Neural crest cell (in vitro differentiated cells): ENCODE results near the gene TLN1. TPM values are rescaled to one million over a fixed set of nuclear protein-coding genes. Genes with fewer than 3 reads are reported as not detected.

ENCODE experiments used
- DNase-seq: peaks from one replicate; pipeline ENCODE4 v3.0.0; 2021; ENCODE audit warnings: low read depth, mixed read lengths, low spot score
- H3K27ac Mint-ChIP-seq: one replicate; pipeline ENCODE4 v1.8.0; 2021; ENCODE audit warnings: mild to moderate bottlenecking, mixed read lengths; ENCODE audit not compliant: unreplicated experiment
- H3K27me3 Mint-ChIP-seq: 2 replicates; pipeline ENCODE4 v1.8.0; 2021; ENCODE audit warnings: low read depth, mild to moderate bottlenecking, mixed read lengths
- H3K36me3 Mint-ChIP-seq: 2 replicates; pipeline ENCODE4 v1.8.0; 2021; ENCODE audit warnings: low read depth, mild to moderate bottlenecking, mixed read lengths
- H3K4me1 Mint-ChIP-seq: 2 replicates; pipeline ENCODE4 v1.8.0; 2021; ENCODE audit warnings: mixed read lengths
- H3K4me3 Mint-ChIP-seq: one replicate; pipeline ENCODE4 v1.8.0; 2021; ENCODE audit warnings: mild to moderate bottlenecking, mixed read lengths
- H3K9me3 Mint-ChIP-seq: 2 replicates; pipeline ENCODE4 v1.8.0; 2021; ENCODE audit warnings: mixed read lengths
- total RNA-seq: library from RNA; stranded (reverse); gene quantifications from 2 replicates; pipeline ENCODE4 v1.2.1, GENCODE V29; 2021
- TF ChIP-seq, protein P1 (sequence below): fragments of 200-600 bp; sonication (generic); conservative IDR thresholded peaks from 2 replicates; pipeline ENCODE4 v1.5.0; 2021; ENCODE audit warnings: antibody characterized with exemption, mild to moderate bottlenecking

Gene TLN1
- total RNA-seq, 1 donor from 2014 or later = 141 TPM

GRCh38 chr9:35723908-35724307 is 8.1 kb downstream of the TLN1 start:
- TF ChIP-seq, protein P1, sequence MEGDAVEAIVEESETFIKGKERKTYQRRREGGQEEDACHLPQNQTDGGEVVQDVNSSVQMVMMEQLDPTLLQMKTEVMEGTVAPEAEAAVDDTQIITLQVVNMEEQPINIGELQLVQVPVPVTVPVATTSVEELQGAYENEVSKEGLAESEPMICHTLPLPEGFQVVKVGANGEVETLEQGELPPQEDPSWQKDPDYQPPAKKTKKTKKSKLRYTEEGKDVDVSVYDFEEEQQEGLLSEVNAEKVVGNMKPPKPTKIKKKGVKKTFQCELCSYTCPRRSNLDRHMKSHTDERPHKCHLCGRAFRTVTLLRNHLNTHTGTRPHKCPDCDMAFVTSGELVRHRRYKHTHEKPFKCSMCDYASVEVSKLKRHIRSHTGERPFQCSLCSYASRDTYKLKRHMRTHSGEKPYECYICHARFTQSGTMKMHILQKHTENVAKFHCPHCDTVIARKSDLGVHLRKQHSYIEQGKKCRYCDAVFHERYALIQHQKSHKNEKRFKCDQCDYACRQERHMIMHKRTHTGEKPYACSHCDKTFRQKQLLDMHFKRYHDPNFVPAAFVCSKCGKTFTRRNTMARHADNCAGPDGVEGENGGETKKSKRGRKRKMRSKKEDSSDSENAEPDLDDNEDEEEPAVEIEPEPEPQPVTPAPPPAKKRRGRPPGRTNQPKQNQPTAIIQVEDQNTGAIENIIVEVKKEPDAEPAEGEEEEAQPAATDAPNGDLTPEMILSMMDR = no peak
- no peak for DNase-seq
- Mint-ChIP-seq H3K27ac (no peak overlapping the region), H3K9me3 (no peaks in the 10 kb centered on the region), H3K4me1 (no peaks in the 10 kb centered on the region), H3K4me3 (no peak overlapping the region), H3K36me3 (peaks cover 19% of the 10 kb centered on the region), H3K27me3 (no peaks in the 10 kb centered on the region)

GRCh38 chr9:35723426-35723825 is 8.6 kb downstream of the TLN1 start:
- no peaks in the 10 kb centered on the region for H3K27me3 Mint-ChIP-seq
- H3K9me3 Mint-ChIP-seq = no peaks in the 10 kb centered on the region
- no peak for DNase-seq
- peaks cover 20% of the 10 kb centered on the region for H3K36me3 Mint-ChIP-seq
- H3K4me3 Mint-ChIP-seq = no peak overlapping the region
- TF ChIP-seq, protein P1 = no peak
- no peaks in the 10 kb centered on the region for H3K4me1 Mint-ChIP-seq
- no peak overlapping the region for H3K27ac Mint-ChIP-seq

DNA sequence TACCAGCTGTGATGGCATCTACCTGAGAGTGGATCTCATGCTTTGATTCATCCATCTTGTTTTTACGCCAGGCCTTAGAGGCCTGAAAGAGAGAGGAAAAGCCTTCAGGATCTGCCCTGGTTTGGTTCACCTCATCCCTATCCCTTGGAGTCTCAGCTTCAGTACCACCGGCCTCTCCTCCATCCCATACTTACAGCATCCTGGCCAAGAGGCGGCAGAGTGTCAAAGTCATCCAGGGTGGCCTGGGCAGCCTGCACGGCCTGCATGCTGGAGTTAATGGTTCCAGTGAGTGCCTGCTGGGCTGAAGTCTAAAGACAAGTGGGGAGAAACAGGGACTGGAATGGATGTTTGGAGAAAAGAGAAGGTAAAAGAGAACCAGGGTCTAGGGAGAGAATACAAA is 12.4 kb downstream of the TLN1 start:
- DNase-seq = no peak
- peaks cover 20% of the 10 kb centered on the region for H3K36me3 Mint-ChIP-seq
- H3K27me3 Mint-ChIP-seq = no peaks in the 10 kb centered on the region
- H3K4me3 Mint-ChIP-seq = no peak overlapping the region
- H3K4me1 Mint-ChIP-seq = no peaks in the 10 kb centered on the region
- H3K27ac Mint-ChIP-seq = no peak overlapping the region
- TF ChIP-seq, protein P1 = no peak
- no peaks in the 10 kb centered on the region for H3K9me3 Mint-ChIP-seq

DNA sequence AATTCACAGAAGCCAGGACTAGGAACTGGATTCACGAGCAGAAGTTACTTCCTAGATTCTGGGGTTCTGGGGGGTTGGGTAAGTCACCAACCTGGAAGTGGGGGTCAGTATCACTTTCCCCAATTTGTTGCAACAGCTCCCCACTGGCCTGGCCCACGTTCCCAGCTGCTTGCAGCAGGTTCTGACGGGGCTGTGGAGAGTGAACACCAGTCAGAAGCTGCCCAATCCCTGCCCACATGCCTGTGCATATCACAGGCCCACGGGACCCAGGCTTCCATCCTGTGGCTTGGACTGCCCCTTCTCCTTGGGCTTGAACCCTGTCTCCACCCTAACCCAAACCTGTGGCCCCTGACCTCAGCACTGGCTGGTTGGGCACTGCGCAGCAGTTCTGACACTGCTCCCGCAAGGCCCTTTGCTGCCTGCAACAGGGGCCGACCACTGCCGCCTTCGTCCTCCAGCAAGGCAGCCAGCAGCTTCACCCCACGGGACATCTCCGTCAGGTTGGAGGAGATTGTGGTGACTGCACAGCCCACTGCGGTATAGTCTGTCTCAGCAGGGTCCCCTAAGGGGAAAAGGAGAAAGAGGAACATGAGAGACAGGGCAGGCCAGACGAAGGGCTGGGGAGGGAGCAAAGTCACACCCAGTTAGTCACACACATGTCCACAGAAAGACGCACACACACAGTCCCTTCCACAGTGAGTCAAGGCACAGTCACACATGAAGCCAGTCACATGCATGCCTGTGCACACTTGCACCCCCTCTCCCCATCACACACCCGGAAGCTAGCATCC is 13.1 kb downstream of the TLN1 start:
- Mint-ChIP-seq H3K27me3 (no peaks in the 10 kb centered on the region), H3K4me1 (no peaks in the 10 kb centered on the region), H3K4me3 (no peak overlapping the region), H3K27ac (no peak overlapping the region), H3K9me3 (no peaks in the 10 kb centered on the region), H3K36me3 (peaks cover 18% of the 10 kb centered on the region)
- DNase-seq = no peak
- TF ChIP-seq, protein P1 = no peak

- Mint-ChIP-seq H3K27ac (no peak overlapping the region), H3K36me3 (peaks cover 18% of the 10 kb centered on the region), H3K4me1 (no peaks in the 10 kb centered on the region), H3K4me3 (no peak overlapping the region), H3K27me3 (no peaks in the 10 kb centered on the region), H3K9me3 (no peaks in the 10 kb centered on the region)
- TF ChIP-seq, protein P1 = no peak
- no peak for DNase-seq
Observed at GRCh38 chr9:35717132-35717870, 14.7 kb downstream of the TLN1 start.
